PC-3 (cell line): ENCODE data around the gene HASPIN. TPM values are rescaled to one million over a fixed set of nuclear protein-coding genes. Genes with fewer than 3 reads are reported as not detected.

Source experiments
- ATAC-seq: fragments of 200-7000 bp; cut with Tn5 transposase; 2 replicates; pipeline ENCODE4 v1.9.1; 2020; ENCODE audit warnings: mild to moderate bottlenecking, moderate library complexity
- BruUV-seq: library from RNA; stranded (reverse); fragments of 400-500 nt; replicated peaks from 2 replicates; lab custom pipeline; 2021; lab: Mats Ljungman, UMichigan
- CTCF ChIA-PET: fragments of 300-600 bp; sonication (Branson Sonifier 250); formaldehyde crosslinking; loops from one replicate; lab custom pipeline; 2022; ENCODE audit warnings: antibody characterized with exemption; lab: Charles Lee
- POLR2A ChIA-PET: fragments of 300-600 bp; sonication (Branson Sonifier 250); formaldehyde crosslinking; loops from one replicate; lab custom pipeline; 2022; ENCODE audit warnings: antibody characterized with exemption; ENCODE audit not compliant: unreplicated experiment; lab: Charles Lee
- DNase-seq: peaks from one replicate; pipeline ENCODE4 v3.0.0-alpha.2; 2015
- H2AFZ ChIP-seq: fragments of 300-600 bp; sonication (generic); 2 replicates; pipeline ENCODE4 v1.6.0; 2016; ENCODE audit warnings: antibody characterized with exemption, low read length
- H3F3A ChIP-seq: fragments of 300-600 bp; sonication (generic); one replicate; pipeline ENCODE4 v1.6.0; 2017; ENCODE audit warnings: antibody characterized with exemption, low read length, control low read depth, mild to moderate bottlenecking; ENCODE audit not compliant: unreplicated experiment
- H3K27ac ChIP-seq: fragments of 300-600 bp; sonication (generic); 2 replicates; pipeline ENCODE4 v1.5.1; 2016; ENCODE audit warnings: mild to moderate bottlenecking, low read length
- H3K27me3 ChIP-seq: fragments of 300-600 bp; sonication (generic); 2 replicates; pipeline ENCODE4 v1.6.1; 2016; ENCODE audit warnings: low read length, mixed read lengths
- H3K36me3 ChIP-seq: fragments of 300-600 bp; sonication (generic); 2 replicates; pipeline ENCODE4 v1.6.1; 2016; ENCODE audit warnings: low read depth, mixed run types, low read length, mixed read lengths
- H3K4me1 ChIP-seq: fragments of 300-600 bp; sonication (generic); 2 replicates; pipeline ENCODE4 v1.5.1; 2016; ENCODE audit warnings: low read length; ENCODE audit not compliant: insufficient read depth
- H3K4me2 ChIP-seq: fragments of 300-600 bp; sonication (generic); 2 replicates; pipeline ENCODE4 v1.6.0; 2016; ENCODE audit warnings: low read length
- H3K4me3 ChIP-seq: fragments of 300-600 bp; sonication (generic); 2 replicates; pipeline ENCODE4 v1.5.1; 2016; ENCODE audit warnings: mild to moderate bottlenecking, low read length, mixed read lengths
- H3K79me2 ChIP-seq: fragments of 300-600 bp; sonication (generic); 2 replicates; pipeline ENCODE4 v1.6.1; 2017; ENCODE audit warnings: low read length, mixed read lengths
- H3K9ac ChIP-seq: fragments of 300-600 bp; sonication (generic); 2 replicates; pipeline ENCODE4 v1.6.0; 2016; ENCODE audit warnings: mild to moderate bottlenecking, low read length
- H3K9me2 ChIP-seq: fragments of 300-600 bp; sonication (generic); replicated peaks from 2 replicates; pipeline ENCODE4 v1.6.1; 2016; ENCODE audit warnings: mixed run types, low read length, mixed read lengths
- H3K9me3 ChIP-seq: fragments of 300-600 bp; sonication (generic); 2 replicates; pipeline ENCODE4 v1.6.1; 2016; ENCODE audit warnings: low read length, mixed read lengths
- H4K20me1 ChIP-seq: fragments of 300-600 bp; sonication (generic); 2 replicates; pipeline ENCODE4 v1.6.1; 2016; ENCODE audit warnings: low read length, mixed read lengths
- EZH2 ChIP-seq: fragments of 300-600 bp; sonication (generic); IDR thresholded peaks from one replicate; pipeline ENCODE4 v1.6.1; 2017; ENCODE audit warnings: antibody characterized with exemption, mild to moderate bottlenecking, low read length; ENCODE audit not compliant: unreplicated experiment
- EZH2phosphoT487 ChIP-seq: fragments of 300-600 bp; sonication (generic); IDR thresholded peaks from 2 replicates; pipeline ENCODE4 v1.6.1; 2018; ENCODE audit warnings: mild to moderate bottlenecking, antibody characterized with exemption, low read length, borderline replicate concordance
- intact Hi-C: fragments of 100-400 bp; cut with micrococcal nuclease; formaldehyde crosslinking; loops from 2 replicates; pipeline ENCODE4 v1.9.0; 2023
- total RNA-seq: library from RNA; depleted of rRNA; stranded (reverse); fragments of >200 nt; gene quantifications from 2 replicates; pipeline ENCODE4 v1.2.3, GENCODE V29; 2014
- TF ChIP-seq, protein P1 (sequence below): fragments of 300-600 bp; sonication (generic); conservative IDR thresholded peaks from 2 replicates; pipeline ENCODE4 v1.5.1; 2017; ENCODE audit warnings: antibody characterized with exemption, low read depth, mild to moderate bottlenecking, low read length

HASPIN gene
- total RNA-seq, 1 experiment from 2014 or later, result 10.6 TPM

DNA sequence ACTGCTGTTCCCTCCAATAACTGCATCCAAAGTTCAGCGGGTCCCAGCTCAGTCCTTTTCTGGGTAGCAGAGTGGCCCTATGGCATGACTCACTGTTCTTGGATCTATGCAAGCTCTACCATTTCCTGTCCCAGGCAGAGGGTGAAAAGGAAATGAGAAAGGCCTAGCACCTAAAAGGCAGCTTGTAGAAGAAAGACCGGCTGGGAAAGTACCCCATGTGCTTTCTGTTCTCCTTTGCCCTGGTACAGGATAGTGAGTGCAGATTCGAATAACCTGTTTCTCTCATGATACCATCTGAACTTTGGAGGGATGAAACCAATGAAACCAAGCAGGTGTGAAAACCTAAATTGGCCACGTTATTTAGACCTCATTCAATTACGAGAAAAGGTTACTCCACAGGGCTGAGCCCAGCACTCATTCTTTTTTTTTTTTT lies 12.7 kb upstream of the HASPIN start:
- H3K4me1 ChIP-seq, result peaks cover 5% of the 10 kb centered on the region; the same call in 1 of the 2 replicates
- H4K20me1 ChIP-seq, result no peaks in the 10 kb centered on the region
- CTCF ChIA-PET, result no interaction called here
- TF ChIP-seq, protein P1, sequence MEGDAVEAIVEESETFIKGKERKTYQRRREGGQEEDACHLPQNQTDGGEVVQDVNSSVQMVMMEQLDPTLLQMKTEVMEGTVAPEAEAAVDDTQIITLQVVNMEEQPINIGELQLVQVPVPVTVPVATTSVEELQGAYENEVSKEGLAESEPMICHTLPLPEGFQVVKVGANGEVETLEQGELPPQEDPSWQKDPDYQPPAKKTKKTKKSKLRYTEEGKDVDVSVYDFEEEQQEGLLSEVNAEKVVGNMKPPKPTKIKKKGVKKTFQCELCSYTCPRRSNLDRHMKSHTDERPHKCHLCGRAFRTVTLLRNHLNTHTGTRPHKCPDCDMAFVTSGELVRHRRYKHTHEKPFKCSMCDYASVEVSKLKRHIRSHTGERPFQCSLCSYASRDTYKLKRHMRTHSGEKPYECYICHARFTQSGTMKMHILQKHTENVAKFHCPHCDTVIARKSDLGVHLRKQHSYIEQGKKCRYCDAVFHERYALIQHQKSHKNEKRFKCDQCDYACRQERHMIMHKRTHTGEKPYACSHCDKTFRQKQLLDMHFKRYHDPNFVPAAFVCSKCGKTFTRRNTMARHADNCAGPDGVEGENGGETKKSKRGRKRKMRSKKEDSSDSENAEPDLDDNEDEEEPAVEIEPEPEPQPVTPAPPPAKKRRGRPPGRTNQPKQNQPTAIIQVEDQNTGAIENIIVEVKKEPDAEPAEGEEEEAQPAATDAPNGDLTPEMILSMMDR, result no peak
- no peak for TF ChIP-seq EZH2phosphoT487
- TF ChIP-seq EZH2, result no peak
- H3K27ac ChIP-seq, result no peak overlapping the region
- no peak overlapping the region for H3K4me3 ChIP-seq
- no peaks in the 10 kb centered on the region for H3K27me3 ChIP-seq
- H3K36me3 ChIP-seq, result peaks cover 10% of the 10 kb centered on the region
- H3K9me3 ChIP-seq, result no peaks in the 10 kb centered on the region
- POLR2A ChIA-PET, result interaction anchor here (0.6 kb wide), 1 partner anchor 146 kb away, joined by 4 read pairs; no protein-coding TSS in a partner anchor
- no peaks in the 10 kb centered on the region for H3F3A ChIP-seq
- DNase-seq (peak; percentile 55), ATAC-seq (peak; percentile 66)
- no peaks in the 10 kb centered on the region for H3K9me2 ChIP-seq
- intact Hi-C loops, result no loop called here
- no peak overlapping the region for H2AFZ ChIP-seq
- H3K9ac ChIP-seq, result no peak overlapping the region
- no TSS peak for BruUV-seq
- no peak overlapping the region for H3K4me2 ChIP-seq
- H3K79me2 ChIP-seq, result no peaks in the 10 kb centered on the region

DNA sequence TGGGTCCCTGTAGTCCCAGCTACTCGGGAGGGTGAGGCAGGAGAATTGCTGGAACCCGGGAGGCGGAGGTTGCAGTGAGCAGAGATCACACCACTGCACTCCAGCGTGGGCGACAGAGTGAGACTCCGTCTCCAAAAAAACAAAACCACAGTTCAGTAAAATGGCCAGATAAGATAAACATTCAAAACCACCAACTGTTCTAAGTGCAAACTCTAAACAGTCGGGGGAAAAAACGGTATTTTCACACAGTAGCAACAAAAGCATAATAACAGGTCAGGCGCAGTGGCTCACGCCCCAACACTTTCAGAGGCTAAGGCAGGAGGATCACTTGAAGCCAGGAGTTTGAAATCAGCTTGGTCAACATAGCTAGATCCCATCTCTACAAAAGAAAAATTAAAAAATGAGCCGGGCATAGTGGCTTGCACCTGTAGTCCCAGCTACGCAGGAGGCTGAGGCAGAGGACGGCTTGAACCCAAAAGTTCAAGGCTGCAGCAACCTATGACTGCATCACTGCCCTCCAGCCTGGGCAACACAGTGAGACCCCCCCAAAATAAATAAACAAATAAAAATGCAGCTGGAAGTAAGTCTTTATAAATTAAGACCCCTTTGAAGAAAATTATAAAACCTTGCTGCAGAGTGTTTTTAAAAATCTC lies 10.8 kb upstream of the HASPIN start:
- Histone ChIP-seq H3K36me3 (peaks cover 17% of the 10 kb centered on the region), H3K9me3 (no peaks in the 10 kb centered on the region), H2AFZ (no peak overlapping the region), H3K4me2 (no peak overlapping the region), H3K9ac (no peak overlapping the region), H3F3A (no peaks in the 10 kb centered on the region), H3K4me1 (peaks cover 5% of the 10 kb centered on the region; the same call in 1 of the 2 replicates), H3K9me2 (no peaks in the 10 kb centered on the region), H3K27me3 (no peaks in the 10 kb centered on the region), H4K20me1 (no peaks in the 10 kb centered on the region), H3K27ac (no peak overlapping the region), H3K4me3 (no peak overlapping the region), H3K79me2 (no peaks in the 10 kb centered on the region)
- ChIA-PET CTCF (no interaction called here), POLR2A (no interaction called here)
- TF ChIP-seq EZH2phosphoT487 (no peak), EZH2 (no peak)
- TF ChIP-seq, protein P1, result no peak
- no TSS peak for BruUV-seq
- intact Hi-C loops, result no loop called here
- no peak for ATAC-seq
- no peak for DNase-seq

GRCh38 chr17:3715296-3715695 lies 8.4 kb upstream of the HASPIN start:
- H2AFZ ChIP-seq, result no peak overlapping the region
- intact Hi-C loops, result no loop called here
- no peaks in the 10 kb centered on the region for H3K9me3 ChIP-seq
- no peak overlapping the region for H3K4me2 ChIP-seq
- H3K27me3 ChIP-seq, result no peaks in the 10 kb centered on the region
- H3K4me3 ChIP-seq, result no peak overlapping the region
- ATAC-seq (no peak), DNase-seq (no peak)
- TF ChIP-seq EZH2phosphoT487 (no peak), EZH2 (no peak)
- TF ChIP-seq, protein P1, result no peak
- POLR2A ChIA-PET, result no interaction called here
- CTCF ChIA-PET, result no interaction called here
- no peaks in the 10 kb centered on the region for H3K9me2 ChIP-seq
- no peaks in the 10 kb centered on the region for H3K79me2 ChIP-seq
- H3K36me3 ChIP-seq, result peaks cover 17% of the 10 kb centered on the region
- no peak overlapping the region for H3K9ac ChIP-seq
- BruUV-seq, result no TSS peak
- no peaks in the 10 kb centered on the region for H4K20me1 ChIP-seq
- peaks cover 12% of the 10 kb centered on the region for H3K4me1 ChIP-seq
- H3K27ac ChIP-seq, result no peak overlapping the region
- H3F3A ChIP-seq, result no peaks in the 10 kb centered on the region
